HepG2 (cell line): Measurements from ENCODE around the gene ADGRV1. TPM values are rescaled to one million over a fixed set of nuclear protein-coding genes. Genes with fewer than 3 reads are reported as not detected.

ENCODE experiments used
- DNMT1 ChIP-seq: sonication (generic); formaldehyde crosslinking; IDR thresholded peaks from 2 replicates; pipeline ENCODE4 v1.5.1; 2020; ENCODE audit warnings: mild to moderate bottlenecking, missing genetic modification reagents
- HNF4G ChIP-seq, 2 experiments: sonication (generic) in 1 of 2; formaldehyde crosslinking in 1 of 2; IDR thresholded peaks; 2 replicates each; pipeline versions ENCODE4 v1.4.0 to v1.6.1; 2011 to 2020; ENCODE audit warnings: borderline replicate concordance in 2 of 2, low read depth in 2 of 2, mild to moderate bottlenecking in 2 of 2, low read length in 1 of 2, missing genetic modification reagents in 1 of 2, moderate library complexity in 1 of 2
- KLF13 ChIP-seq: sonication (generic); formaldehyde crosslinking; IDR thresholded peaks from 2 replicates; pipeline ENCODE4 v1.4.0; 2020; ENCODE audit warnings: mild to moderate bottlenecking, missing genetic modification reagents
- POGZ ChIP-seq: sonication (generic); formaldehyde crosslinking; IDR thresholded peaks from 2 replicates; pipeline ENCODE4 v1.4.0; 2020; ENCODE audit warnings: mild to moderate bottlenecking, missing genetic modification reagents
- SIX1 ChIP-seq: sonication (generic); formaldehyde crosslinking; IDR thresholded peaks from 2 replicates; pipeline ENCODE4 v1.4.0; 2020; ENCODE audit warnings: missing genetic modification reagents, borderline replicate concordance
- TRIM24 ChIP-seq: sonication (generic); formaldehyde crosslinking; IDR thresholded peaks from 2 replicates; pipeline ENCODE4 v1.8.0; 2022; ENCODE audit warnings: mild to moderate bottlenecking, missing genetic modification reagents
- ZBTB3 ChIP-seq: sonication (generic); formaldehyde crosslinking; IDR thresholded peaks from 2 replicates; pipeline ENCODE4 v1.4.0; 2020; ENCODE audit warnings: low read depth, mild to moderate bottlenecking, moderate library complexity, missing genetic modification reagents, borderline replicate concordance
- ZFP62 ChIP-seq: sonication (generic); formaldehyde crosslinking; IDR thresholded peaks from 2 replicates; pipeline ENCODE4 v1.4.0; 2020; ENCODE audit warnings: missing genetic modification reagents
- ZNF180 ChIP-seq: sonication (generic); formaldehyde crosslinking; IDR thresholded peaks from 2 replicates; pipeline ENCODE4 v1.4.0; 2020; ENCODE audit warnings: low read depth, missing genetic modification reagents, borderline replicate concordance
- ZNF589 ChIP-seq: sonication (generic); formaldehyde crosslinking; conservative IDR thresholded peaks from 2 replicates; pipeline ENCODE4 v1.8.0; 2022; ENCODE audit warnings: mild to moderate bottlenecking, moderate library complexity, missing genetic modification reagents
- ZNF782 ChIP-seq: sonication (generic); formaldehyde crosslinking; IDR thresholded peaks from 2 replicates; pipeline ENCODE4 v1.4.0; 2020; ENCODE audit warnings: missing genetic modification reagents, mild to moderate bottlenecking, borderline replicate concordance
- ZNF891 ChIP-seq: sonication (generic); formaldehyde crosslinking; IDR thresholded peaks from 2 replicates; pipeline ENCODE4 v1.5.0; 2020; ENCODE audit warnings: mild to moderate bottlenecking, missing genetic modification reagents
- polyA plus RNA-seq, 8 experiments: library from polyadenylated mRNA; depleted of rRNA in 3 of 8; stranded (reverse) in 7 of 8; unstranded in 1 of 8; fragments of >200 nt; fragmentation: Illumina TruSeq in 4 of 8; extraction: Trizol in 4 of 8; gene quantifications; 2 replicates each; pipeline versions ENCODE4 v1.2.1 to v1.2.3, GENCODE V29; 2011 to 2016; ENCODE audit warnings: low read depth in 4 of 8, missing spikeins in 1 of 8, mixed read lengths in 1 of 8; ENCODE audit not compliant: insufficient read depth in 1 of 8
- total RNA-seq, 5 experiments: library from RNA; depleted of rRNA; stranded (reverse); fragments of >200 nt; fragmentation: Illumina TruSeq; extraction: Trizol; gene quantifications; 2 replicates each; pipeline ENCODE4 v1.2.3, GENCODE V29; 2016; ENCODE audit warnings: low read depth in 1 of 5
- TF ChIP-seq, protein P1 (sequence below): sonication (generic); formaldehyde crosslinking; IDR thresholded peaks from 2 replicates; pipeline ENCODE4 v1.4.0; 2020; ENCODE audit warnings: missing genetic modification reagents
- TF ChIP-seq, protein P2 (sequence below): sonication (generic); formaldehyde crosslinking; IDR thresholded peaks from 2 replicates; pipeline ENCODE4 v1.8.1; 2022; ENCODE audit warnings: low read depth, mild to moderate bottlenecking, missing genetic modification reagents
- TF ChIP-seq, protein P3 (sequence below): sonication (generic); formaldehyde crosslinking; IDR thresholded peaks from 2 replicates; pipeline ENCODE4 v1.5.1; 2020; ENCODE audit warnings: mild to moderate bottlenecking, missing genetic modification reagents, borderline replicate concordance
- TF ChIP-seq, protein P4 (sequence below): IDR thresholded peaks from 2 replicates; pipeline ENCODE4 v1.6.1; 2012; ENCODE audit warnings: low read depth, low read length, improper control_type of control experiment

Gene ADGRV1
- total and polyA plus RNA-seq, 2 of the 13 experiments (the other 11 are each of a cell fraction or from before 2014, with no cell fraction given), result 1.7 to 3.9 TPM

DNA sequence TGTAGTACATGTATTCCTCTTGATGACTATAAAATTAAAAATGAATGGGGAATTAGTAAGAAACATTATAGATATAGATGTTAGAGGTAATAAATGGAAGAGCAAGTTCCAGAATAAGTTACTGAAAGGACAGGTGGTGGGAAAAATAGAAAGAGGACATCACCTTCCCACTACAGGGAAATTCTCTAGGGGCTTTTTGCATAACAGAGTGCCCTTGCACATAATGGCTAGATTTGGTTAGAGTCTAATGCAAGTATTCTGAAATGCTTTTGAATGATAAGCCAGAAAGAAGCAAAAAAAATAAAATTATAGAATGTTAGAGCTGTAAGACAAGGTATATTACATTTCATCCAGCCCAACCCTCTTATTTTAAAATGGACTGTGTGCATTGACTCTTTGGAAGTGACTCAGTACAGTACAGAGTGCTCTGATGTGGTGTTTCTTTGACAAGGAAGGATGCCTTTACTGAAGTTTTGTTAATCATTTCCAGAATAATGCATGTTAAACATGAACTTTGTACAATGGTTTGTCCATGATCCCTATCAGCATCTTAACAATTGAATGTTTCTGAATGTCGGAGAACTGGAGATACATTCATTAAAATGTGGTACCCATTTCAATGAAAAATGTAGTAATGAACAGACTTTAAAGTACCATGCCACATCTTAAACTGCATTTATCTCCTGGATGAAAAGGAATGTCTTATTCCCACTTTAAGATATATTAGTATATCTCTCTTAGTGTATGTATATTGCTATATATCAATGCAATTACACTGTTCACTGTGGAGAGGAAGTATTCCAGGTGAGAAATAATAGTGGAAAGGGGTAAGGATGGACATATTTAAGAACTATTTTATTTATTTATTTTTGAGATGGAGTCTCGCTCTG lies 391.1 kb downstream of the ADGRV1 start (continued):
- TF ChIP-seq ZNF891 (no peak), ZNF782 (CRISPR knock-in tag) (no peak), KLF13 (CRISPR knock-in tag) (no peak), ZFP62 (CRISPR knock-in tag) (no peak), ZNF589 (CRISPR knock-in tag) (no peak), SIX1 (peak; percentile 58; the same call in 1 of the 2 replicates), TRIM24 (CRISPR knock-in tag) (no peak), ZBTB3 (CRISPR knock-in tag) (no peak), HNF4G (IDR thresholded peaks at IDR 0.05; ENCODE audit: borderline replicate concordance, low read depth, low read length) (peak; percentile 48; the same call in 1 of the 2 replicates), HNF4G (CRISPR knock-in tag; IDR thresholded peaks at IDR 0.05; ENCODE audit: borderline replicate concordance, low read depth) (no peak), POGZ (peak; percentile 60), ZNF180 (CRISPR knock-in tag) (no peak), DNMT1 (CRISPR knock-in tag) (no peak)
- TF ChIP-seq, protein P1, sequence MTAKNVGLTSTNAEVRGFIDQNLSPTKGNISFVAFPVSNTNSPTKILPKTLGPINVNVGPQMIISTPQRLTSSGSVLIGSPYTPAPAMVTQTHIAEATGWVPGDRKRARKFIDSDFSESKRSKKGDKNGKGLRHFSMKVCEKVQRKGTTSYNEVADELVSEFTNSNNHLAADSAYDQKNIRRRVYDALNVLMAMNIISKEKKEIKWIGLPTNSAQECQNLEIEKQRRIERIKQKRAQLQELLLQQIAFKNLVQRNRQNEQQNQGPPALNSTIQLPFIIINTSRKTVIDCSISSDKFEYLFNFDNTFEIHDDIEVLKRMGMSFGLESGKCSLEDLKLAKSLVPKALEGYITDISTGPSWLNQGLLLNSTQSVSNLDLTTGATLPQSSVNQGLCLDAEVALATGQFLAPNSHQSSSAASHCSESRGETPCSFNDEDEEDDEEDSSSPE (CRISPR knock-in tag), result no peak
- TF ChIP-seq, protein P2, sequence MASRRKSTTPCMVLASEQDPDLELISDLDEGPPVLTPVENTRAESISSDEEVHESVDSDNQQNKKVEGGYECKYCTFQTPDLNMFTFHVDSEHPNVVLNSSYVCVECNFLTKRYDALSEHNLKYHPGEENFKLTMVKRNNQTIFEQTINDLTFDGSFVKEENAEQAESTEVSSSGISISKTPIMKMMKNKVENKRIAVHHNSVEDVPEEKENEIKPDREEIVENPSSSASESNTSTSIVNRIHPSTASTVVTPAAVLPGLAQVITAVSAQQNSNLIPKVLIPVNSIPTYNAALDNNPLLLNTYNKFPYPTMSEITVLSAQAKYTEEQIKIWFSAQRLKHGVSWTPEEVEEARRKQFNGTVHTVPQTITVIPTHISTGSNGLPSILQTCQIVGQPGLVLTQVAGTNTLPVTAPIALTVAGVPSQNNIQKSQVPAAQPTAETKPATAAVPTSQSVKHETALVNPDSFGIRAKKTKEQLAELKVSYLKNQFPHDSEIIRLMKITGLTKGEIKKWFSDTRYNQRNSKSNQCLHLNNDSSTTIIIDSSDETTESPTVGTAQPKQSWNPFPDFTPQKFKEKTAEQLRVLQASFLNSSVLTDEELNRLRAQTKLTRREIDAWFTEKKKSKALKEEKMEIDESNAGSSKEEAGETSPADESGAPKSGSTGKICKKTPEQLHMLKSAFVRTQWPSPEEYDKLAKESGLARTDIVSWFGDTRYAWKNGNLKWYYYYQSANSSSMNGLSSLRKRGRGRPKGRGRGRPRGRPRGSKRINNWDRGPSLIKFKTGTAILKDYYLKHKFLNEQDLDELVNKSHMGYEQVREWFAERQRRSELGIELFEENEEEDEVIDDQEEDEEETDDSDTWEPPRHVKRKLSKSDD, result no peak
- TF ChIP-seq, protein P3, sequence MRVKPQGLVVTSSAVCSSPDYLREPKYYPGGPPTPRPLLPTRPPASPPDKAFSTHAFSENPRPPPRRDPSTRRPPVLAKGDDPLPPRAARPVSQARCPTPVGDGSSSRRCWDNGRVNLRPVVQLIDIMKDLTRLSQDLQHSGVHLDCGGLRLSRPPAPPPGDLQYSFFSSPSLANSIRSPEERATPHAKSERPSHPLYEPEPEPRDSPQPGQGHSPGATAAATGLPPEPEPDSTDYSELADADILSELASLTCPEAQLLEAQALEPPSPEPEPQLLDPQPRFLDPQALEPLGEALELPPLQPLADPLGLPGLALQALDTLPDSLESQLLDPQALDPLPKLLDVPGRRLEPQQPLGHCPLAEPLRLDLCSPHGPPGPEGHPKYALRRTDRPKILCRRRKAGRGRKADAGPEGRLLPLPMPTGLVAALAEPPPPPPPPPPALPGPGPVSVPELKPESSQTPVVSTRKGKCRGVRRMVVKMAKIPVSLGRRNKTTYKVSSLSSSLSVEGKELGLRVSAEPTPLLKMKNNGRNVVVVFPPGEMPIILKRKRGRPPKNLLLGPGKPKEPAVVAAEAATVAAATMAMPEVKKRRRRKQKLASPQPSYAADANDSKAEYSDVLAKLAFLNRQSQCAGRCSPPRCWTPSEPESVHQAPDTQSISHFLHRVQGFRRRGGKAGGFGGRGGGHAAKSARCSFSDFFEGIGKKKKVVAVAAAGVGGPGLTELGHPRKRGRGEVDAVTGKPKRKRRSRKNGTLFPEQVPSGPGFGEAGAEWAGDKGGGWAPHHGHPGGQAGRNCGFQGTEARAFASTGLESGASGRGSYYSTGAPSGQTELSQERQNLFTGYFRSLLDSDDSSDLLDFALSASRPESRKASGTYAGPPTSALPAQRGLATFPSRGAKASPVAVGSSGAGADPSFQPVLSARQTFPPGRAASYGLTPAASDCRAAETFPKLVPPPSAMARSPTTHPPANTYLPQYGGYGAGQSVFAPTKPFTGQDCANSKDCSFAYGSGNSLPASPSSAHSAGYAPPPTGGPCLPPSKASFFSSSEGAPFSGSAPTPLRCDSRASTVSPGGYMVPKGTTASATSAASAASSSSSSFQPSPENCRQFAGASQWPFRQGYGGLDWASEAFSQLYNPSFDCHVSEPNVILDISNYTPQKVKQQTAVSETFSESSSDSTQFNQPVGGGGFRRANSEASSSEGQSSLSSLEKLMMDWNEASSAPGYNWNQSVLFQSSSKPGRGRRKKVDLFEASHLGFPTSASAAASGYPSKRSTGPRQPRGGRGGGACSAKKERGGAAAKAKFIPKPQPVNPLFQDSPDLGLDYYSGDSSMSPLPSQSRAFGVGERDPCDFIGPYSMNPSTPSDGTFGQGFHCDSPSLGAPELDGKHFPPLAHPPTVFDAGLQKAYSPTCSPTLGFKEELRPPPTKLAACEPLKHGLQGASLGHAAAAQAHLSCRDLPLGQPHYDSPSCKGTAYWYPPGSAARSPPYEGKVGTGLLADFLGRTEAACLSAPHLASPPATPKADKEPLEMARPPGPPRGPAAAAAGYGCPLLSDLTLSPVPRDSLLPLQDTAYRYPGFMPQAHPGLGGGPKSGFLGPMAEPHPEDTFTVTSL (CRISPR knock-in tag), result peak; percentile 89; the same call in 1 of the 2 replicates
- TF ChIP-seq, protein P4, sequence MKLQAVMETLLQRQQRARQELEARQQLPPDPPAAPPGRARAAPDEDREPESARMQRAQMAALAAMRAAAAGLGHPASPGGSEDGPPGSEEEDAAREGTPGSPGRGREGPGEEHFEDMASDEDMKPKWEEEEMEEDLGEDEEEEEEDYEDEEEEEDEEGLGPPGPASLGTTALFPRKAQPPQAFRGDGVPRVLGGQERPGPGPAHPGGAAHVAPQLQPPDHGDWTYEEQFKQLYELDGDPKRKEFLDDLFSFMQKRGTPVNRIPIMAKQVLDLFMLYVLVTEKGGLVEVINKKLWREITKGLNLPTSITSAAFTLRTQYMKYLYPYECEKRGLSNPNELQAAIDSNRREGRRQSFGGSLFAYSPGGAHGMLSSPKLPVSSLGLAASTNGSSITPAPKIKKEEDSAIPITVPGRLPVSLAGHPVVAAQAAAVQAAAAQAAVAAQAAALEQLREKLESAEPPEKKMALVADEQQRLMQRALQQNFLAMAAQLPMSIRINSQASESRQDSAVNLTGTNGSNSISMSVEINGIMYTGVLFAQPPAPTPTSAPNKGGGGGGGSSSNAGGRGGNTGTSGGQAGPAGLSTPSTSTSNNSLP, result peak; percentile 89
